H1 (cell line): ENCODE measurements around the gene ZNF625. TPM values are rescaled to one million over a fixed set of nuclear protein-coding genes. Genes with fewer than 3 reads are reported as not detected.

ENCODE experiments used
- CTCF ChIA-PET: fragments of 300-600 bp; sonication (Branson Sonifier 250); formaldehyde crosslinking; loops from one replicate; lab custom pipeline; 2021; ENCODE audit not compliant: partially characterized antibody; lab: Charles Lee
- POLR2A ChIA-PET: fragments of 300-600 bp; sonication (Branson Sonifier 250); formaldehyde crosslinking; loops from one replicate; lab custom pipeline; 2021; ENCODE audit warnings: inconsistent platforms; ENCODE audit not compliant: partially characterized antibody; lab: Charles Lee
- DNase-seq, 2 experiments: peaks; one replicate each; pipeline versions ENCODE4 v3.0.0 to v3.0.0-alpha.2; 2010 to 2022; ENCODE audit warnings: low spot score in 2 of 2, low read depth in 1 of 2, mixed read lengths in 1 of 2
- FAIRE-seq: peaks from 2 replicates; lab custom pipeline; 2011; peaks lifted over from hg19 to GRCh38; lab: Jason Lieb, UNC
- H2AFZ ChIP-seq: 2 replicates; pipeline ENCODE4 v1.8.1; 2012; ENCODE audit warnings: low read length, inconsistent platforms
- H2AK5ac ChIP-seq: 2 replicates; pipeline ENCODE4 v1.6.1; 2013; ENCODE audit warnings: low read depth, low read length
- H2BK120ac ChIP-seq: replicated peaks from 2 replicates; pipeline ENCODE3; 2013; ENCODE audit warnings: low read depth, low read length, inconsistent platforms
- H2BK12ac ChIP-seq: 2 replicates; pipeline ENCODE4 v1.6.1; 2013; ENCODE audit warnings: low read depth, low read length
- H2BK15ac ChIP-seq: 2 replicates; pipeline ENCODE4 v1.6.1; 2013; ENCODE audit warnings: low read length
- H2BK20ac ChIP-seq: 2 replicates; pipeline ENCODE4 v1.6.1; 2013; ENCODE audit warnings: low read length
- H2BK5ac ChIP-seq: 2 replicates; pipeline ENCODE4 v1.6.1; 2013; ENCODE audit warnings: low read depth, low read length
- H3K14ac ChIP-seq: 2 replicates; pipeline ENCODE4 v1.6.1; 2013; ENCODE audit warnings: inconsistent platforms; ENCODE audit not compliant: insufficient read length
- H3K18ac ChIP-seq: 2 replicates; pipeline ENCODE4 v1.6.1; 2013; ENCODE audit warnings: low read length; ENCODE audit errors: extremely low read depth
- H3K23ac ChIP-seq: 2 replicates; pipeline ENCODE4 v1.6.1; 2013; ENCODE audit warnings: inconsistent platforms; ENCODE audit not compliant: insufficient read length
- H3K23me2 ChIP-seq: 2 replicates; pipeline ENCODE4 v1.6.1; 2013; ENCODE audit warnings: low read depth, low read length
- H3K27ac ChIP-seq: 2 replicates; pipeline ENCODE4 v1.6.1; 2011; ENCODE audit warnings: low read depth, low read length, inconsistent platforms
- H3K27me3 ChIP-seq, 4 experiments: replicated peaks in 1 of 4; 1 replicate in 1 of 4; 2 replicates in 3 of 4; pipeline versions ENCODE4 v1.6.1 to v1.8.1; 2011 to 2013; ENCODE audit warnings: low read length in 3 of 4, mild to moderate bottlenecking in 3 of 4, inconsistent platforms in 2 of 4, mixed read lengths in 2 of 4, moderate library complexity in 1 of 4; ENCODE audit not compliant: control insufficient read depth in 3 of 4, insufficient read depth in 3 of 4; ENCODE audit errors: extremely low read depth in 1 of 4
- H3K36me3 ChIP-seq, 4 experiments: 2 replicates each; pipeline versions ENCODE4 v1.6.1 to v1.8.1; 2011 to 2013; ENCODE audit warnings: mild to moderate bottlenecking in 4 of 4, low read length in 3 of 4, moderate library complexity in 2 of 4, control low read depth in 1 of 4, inconsistent platforms in 1 of 4; ENCODE audit not compliant: insufficient read depth in 4 of 4, control insufficient read depth in 2 of 4
- H3K4ac ChIP-seq: replicated peaks from 2 replicates; pipeline ENCODE3; 2013; ENCODE audit warnings: low read length, low read depth, mixed read lengths, inconsistent platforms; ENCODE audit not compliant: insufficient read length
- H3K4me1 ChIP-seq, 4 experiments: replicated peaks in 1 of 4; 1 replicate in 1 of 4; 2 replicates in 3 of 4; pipeline versions ENCODE4 v1.6.1 to v1.8.1; 2011 to 2013; ENCODE audit warnings: low read length in 3 of 4, inconsistent platforms in 2 of 4, mixed read lengths in 1 of 4; ENCODE audit not compliant: insufficient read depth in 4 of 4, control insufficient read depth in 3 of 4
- H3K4me2 ChIP-seq, 2 experiments: 2 replicates each; pipeline versions ENCODE4 v1.6.1 to v1.8.1; 2011 to 2013; ENCODE audit warnings: low read depth in 2 of 2, low read length in 2 of 2, control low read depth in 1 of 2, inconsistent platforms in 1 of 2, mild to moderate bottlenecking in 1 of 2; ENCODE audit not compliant: insufficient read depth in 1 of 2
- H3K4me3 ChIP-seq, 4 experiments: fragments of 200-600, 300-600 bp in 1 of 4; sonication (generic), shearing (Covaris generic), sonication (Bioruptor Twin) in 1 of 4; 2 replicates each; pipeline versions ENCODE4 v1.5.1 to v1.8.1; 2011 to 2016; ENCODE audit warnings: low read length in 4 of 4, low read depth in 3 of 4, control low read depth in 2 of 4, inconsistent platforms in 2 of 4, mild to moderate bottlenecking in 2 of 4, mixed read lengths in 1 of 4, moderate library complexity in 1 of 4; ENCODE audit not compliant: insufficient read depth in 2 of 4; ENCODE audit errors: extremely low read depth in 1 of 4
- H3K56ac ChIP-seq: replicated peaks from 2 replicates; pipeline ENCODE3; 2013; ENCODE audit warnings: low read depth, mild to moderate bottlenecking, mixed read lengths, low read length, inconsistent platforms; ENCODE audit not compliant: insufficient read length
- H3K79me1 ChIP-seq: 2 replicates; pipeline ENCODE4 v1.6.1; 2013; ENCODE audit warnings: low read depth, low read length, control low read depth
- H3K79me2 ChIP-seq, 2 experiments: 2 replicates each; pipeline versions ENCODE4 v1.6.1 to v1.8.1; 2012 to 2013; ENCODE audit warnings: low read length in 2 of 2, mild to moderate bottlenecking in 2 of 2, inconsistent platforms in 1 of 2; ENCODE audit not compliant: insufficient read depth in 2 of 2, control insufficient read depth in 1 of 2
- H3K9ac ChIP-seq, 4 experiments: replicated peaks in 1 of 4; 1 replicate in 1 of 4; 2 replicates in 3 of 4; pipeline versions ENCODE4 v1.6.1 to v1.8.1; 2011 to 2013; ENCODE audit warnings: low read depth in 3 of 4, low read length in 3 of 4, control low read depth in 2 of 4, mild to moderate bottlenecking in 2 of 4, moderate library complexity in 2 of 4, inconsistent platforms in 1 of 4; ENCODE audit errors: extremely low read depth in 1 of 4
- H3K9me3 ChIP-seq, 2 experiments: 2 replicates each; pipeline versions ENCODE4 v1.6.1 to v1.8.1; 2012 to 2013; ENCODE audit warnings: mild to moderate bottlenecking in 2 of 2, moderate library complexity in 2 of 2, control low read depth in 1 of 2, inconsistent platforms in 1 of 2, low read depth in 1 of 2, low read length in 1 of 2, mixed read lengths in 1 of 2; ENCODE audit not compliant: insufficient read depth in 2 of 2
- H4K20me1 ChIP-seq, 2 experiments: replicated peaks in 1 of 2; 2 replicates each; pipeline versions ENCODE3 to v1.8.1; 2011 to 2013; ENCODE audit warnings: inconsistent platforms in 2 of 2, low read length in 2 of 2, mild to moderate bottlenecking in 1 of 2; ENCODE audit not compliant: insufficient read depth in 2 of 2, control insufficient read depth in 1 of 2
- H4K5ac ChIP-seq: 2 replicates; pipeline ENCODE4 v1.6.1; 2013; ENCODE audit warnings: low read length, low read depth, mixed read lengths, inconsistent platforms; ENCODE audit not compliant: insufficient read length
- H4K8ac ChIP-seq: 2 replicates; pipeline ENCODE4 v1.8.0; 2013; ENCODE audit warnings: mild to moderate bottlenecking, moderate library complexity, low read length, inconsistent platforms; ENCODE audit not compliant: insufficient read depth; ENCODE audit errors: extremely low read depth
- H4K91ac ChIP-seq: replicated peaks from 2 replicates; pipeline ENCODE3; 2013; ENCODE audit warnings: low read length, mixed read lengths, inconsistent platforms; ENCODE audit not compliant: insufficient read length
- ASH2L ChIP-seq: fragments of 200-600, 300-600 bp; sonication (generic); IDR thresholded peaks from one replicate; pipeline ENCODE4 v1.7.1; 2017; ENCODE audit warnings: low read length
- BCL11A ChIP-seq, 2 experiments: IDR thresholded peaks; one replicate each; pipeline ENCODE4 v1.6.1; 2011; ENCODE audit warnings: low read depth in 2 of 2, low read length in 2 of 2, mild to moderate bottlenecking in 2 of 2
- CREB1 ChIP-seq: IDR thresholded peaks from 2 replicates; pipeline ENCODE4 v1.6.1; 2012; ENCODE audit warnings: inconsistent platforms
- EGR1 ChIP-seq: IDR thresholded peaks from 2 replicates; pipeline ENCODE4 v1.6.1; 2011; ENCODE audit warnings: low read depth, low read length, borderline replicate concordance
- JUN ChIP-seq: IDR thresholded peaks from 2 replicates; pipeline ENCODE4 v1.6.1; 2011; ENCODE audit warnings: low read depth, mild to moderate bottlenecking, improper control_type of control experiment, low read length
- RBBP5 ChIP-seq: IDR thresholded peaks from 2 replicates; pipeline ENCODE4 v1.7.1; 2012; ENCODE audit warnings: low read depth, mild to moderate bottlenecking, inconsistent platforms, low read length, moderate library complexity, borderline replicate concordance
- TBP ChIP-seq: IDR thresholded peaks from 2 replicates; pipeline ENCODE4 v1.6.1; 2011; ENCODE audit warnings: low read depth, low read length, improper control_type of control experiment
- WGBS, 2 experiments: shearing (Covaris generic) in 1 of 2; methylation state at CpG; one replicate each; pipeline versions ENCODE4 v1.1.6 to v1.1.7; 2013 to 2015; ENCODE audit warnings: low lambda C conversion rate in 2 of 2, mixed read lengths in 2 of 2, inconsistent platforms in 1 of 2, low coverage in 1 of 2, missing lambda C conversion rate in 1 of 2; ENCODE audit not compliant: insufficient replicate concordance in 2 of 2, insufficient coverage in 1 of 2, insufficient read length in 1 of 2; ENCODE audit errors: extremely low coverage in 1 of 2, missing lambda C conversion rate in 1 of 2; 5-methylcytosine and 5-hydroxymethylcytosine counted together
- polyA plus RNA-seq, 7 experiments: library from polyadenylated mRNA; depleted of rRNA in 3 of 7; stranded (reverse) in 5 of 7; unstranded in 2 of 7; fragments of >200 nt in 5 of 7; fragments of 200-250 nt in 2 of 7; gene quantifications; 1 replicate in 5 of 7; 2 replicates in 1 of 7; 4 replicates in 1 of 7; pipeline versions ENCODE4 v1.2.1 to v1.2.3, GENCODE V29; 2011 to 2013; ENCODE audit warnings: missing spikeins in 2 of 7, mixed read lengths in 2 of 7
- total RNA-seq: library from RNA; stranded (reverse); fragmentation: NEBNext Ultra II Directional; extraction: Animal tissue kit (Norgen Biotek cat#: 25700); gene quantifications from 2 replicates; pipeline ENCODE4 v1.2.1, GENCODE V29; 2021

ZNF625 gene
- total and polyA plus RNA-seq, 2 of the 8 experiments (the other 6 are each of a cell fraction or from before 2014, with no cell fraction given) = 2.5 to 26.8 TPM

GRCh38 chr19:12199757-12200419, 43.4 kb upstream of the ZNF625 start:
- Histone ChIP-seq H2BK120ac (no peak overlapping the region), H3K79me1 (no peaks in the 10 kb centered on the region), H3K4ac (no peak overlapping the region), H3K14ac (no peak overlapping the region), H3K36me3 (peaks cover 0 to 4% (median 0%) of the 10 kb centered on the region in 4 experiments; a peak in 1 of 8 replicates), H3K9ac (no peak overlapping the region), H3K27me3 (no peaks in the 10 kb centered on the region), H3K4me3 (no peak overlapping the region), H4K91ac (no peak overlapping the region), H3K4me2 (no peak overlapping the region), H2BK5ac (no peak overlapping the region), H4K20me1 (no peaks in the 10 kb centered on the region), H4K5ac (no peak overlapping the region), H2BK20ac (no peak overlapping the region), H3K4me1 (no peaks in the 10 kb centered on the region), H3K79me2 (no peaks in the 10 kb centered on the region), H3K18ac (no peak overlapping the region), H3K56ac (no peak overlapping the region), H2AFZ (no peak overlapping the region), H3K23ac (no peak overlapping the region), H3K23me2 (no peaks in the 10 kb centered on the region), H2BK12ac (no peak overlapping the region), H3K27ac (no peak overlapping the region), H4K8ac (no peak overlapping the region), H2BK15ac (no peak overlapping the region), H3K9me3 (peaks cover 23 to 27% of the 10 kb centered on the region in 2 experiments), H2AK5ac (no peak overlapping the region)
- ChIA-PET POLR2A (no interaction called here), CTCF (no interaction called here)
- TF ChIP-seq ASH2L (no peak), CREB1 (no peak), EGR1 (no peak), RBBP5 (no peak), BCL11A (IDR thresholded peaks at IDR 0.05; ENCODE audit: low read depth in 2 of 2, low read length in 2 of 2) (no peak), TBP (no peak), JUN (no peak)
- DNase-seq = no peak
- 84% methylated on average over 3 of the region's 3 CpGs; no CpG with 5 or more reads in 1 of the 2 experiments for WGBS, 2 experiments
- no peak for FAIRE-seq
